ENCODE results near the gene TRIM65.

Gene TRIM65

DNA sequence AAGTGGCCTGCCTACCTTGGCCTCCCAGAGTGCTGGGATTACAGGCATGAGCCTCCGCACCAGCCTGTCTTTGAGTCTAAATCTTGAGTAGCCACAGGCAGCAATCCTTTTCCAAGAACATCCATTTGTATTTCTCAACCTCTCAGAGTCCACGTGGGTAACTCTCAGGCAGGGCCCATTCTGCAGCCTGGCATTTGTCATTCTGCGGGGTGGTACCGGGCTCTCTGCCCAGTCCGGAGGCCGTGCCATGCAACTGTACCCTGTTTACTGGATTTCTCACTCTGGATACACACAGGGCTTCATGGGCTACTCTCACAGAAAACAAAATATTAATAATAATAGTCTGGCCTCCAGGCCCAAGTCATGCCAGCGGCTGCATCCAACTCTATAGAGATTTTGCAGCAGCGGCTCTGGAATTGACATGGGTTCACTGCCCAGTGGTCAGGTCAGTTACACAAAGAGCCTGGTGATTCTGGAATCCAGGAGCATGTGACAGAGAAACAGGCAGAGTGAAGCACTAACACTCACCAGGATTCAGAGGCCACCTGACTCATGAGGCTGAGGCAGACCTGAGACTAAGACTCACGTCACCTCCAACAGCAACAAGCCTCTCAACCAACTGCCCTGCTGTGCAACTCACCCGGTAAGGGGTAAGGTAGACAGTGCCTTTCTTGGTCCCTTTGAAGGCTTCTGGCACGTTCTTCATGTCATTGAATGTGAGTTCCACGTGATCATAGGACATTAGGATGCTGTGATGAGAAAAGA lies 45.6 kb downstream of the TRIM65 start:
- DNase-seq, result no peak

- no peak for DNase-seq
Observed at GRCh38 chr17:75849724-75850123, 47.0 kb downstream of the TRIM65 start.

DNA sequence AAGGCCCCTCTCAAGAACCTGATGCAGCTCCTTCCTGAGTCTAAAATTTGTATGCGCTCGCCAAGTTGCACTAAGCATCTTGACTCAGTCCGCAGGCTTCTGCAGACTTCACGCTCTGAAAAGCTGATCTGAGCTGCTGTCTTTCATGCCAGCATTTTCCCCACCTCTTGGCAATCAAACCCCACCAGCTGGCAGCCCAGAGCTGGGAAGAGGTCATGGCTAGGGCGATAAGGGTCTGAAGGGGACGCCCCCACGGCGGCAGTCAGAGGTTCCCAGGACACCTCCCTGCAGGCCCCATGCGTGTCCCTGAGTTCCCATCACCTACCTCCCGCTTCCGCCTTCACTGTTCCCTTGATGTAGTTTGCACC lies 47.5 kb downstream of the TRIM65 start:
- no peak for DNase-seq

- DNase-seq, result peak; percentile 93
Observed at GRCh38 chr17:75848523-75849278, 48.0 kb downstream of the TRIM65 start.

DNA sequence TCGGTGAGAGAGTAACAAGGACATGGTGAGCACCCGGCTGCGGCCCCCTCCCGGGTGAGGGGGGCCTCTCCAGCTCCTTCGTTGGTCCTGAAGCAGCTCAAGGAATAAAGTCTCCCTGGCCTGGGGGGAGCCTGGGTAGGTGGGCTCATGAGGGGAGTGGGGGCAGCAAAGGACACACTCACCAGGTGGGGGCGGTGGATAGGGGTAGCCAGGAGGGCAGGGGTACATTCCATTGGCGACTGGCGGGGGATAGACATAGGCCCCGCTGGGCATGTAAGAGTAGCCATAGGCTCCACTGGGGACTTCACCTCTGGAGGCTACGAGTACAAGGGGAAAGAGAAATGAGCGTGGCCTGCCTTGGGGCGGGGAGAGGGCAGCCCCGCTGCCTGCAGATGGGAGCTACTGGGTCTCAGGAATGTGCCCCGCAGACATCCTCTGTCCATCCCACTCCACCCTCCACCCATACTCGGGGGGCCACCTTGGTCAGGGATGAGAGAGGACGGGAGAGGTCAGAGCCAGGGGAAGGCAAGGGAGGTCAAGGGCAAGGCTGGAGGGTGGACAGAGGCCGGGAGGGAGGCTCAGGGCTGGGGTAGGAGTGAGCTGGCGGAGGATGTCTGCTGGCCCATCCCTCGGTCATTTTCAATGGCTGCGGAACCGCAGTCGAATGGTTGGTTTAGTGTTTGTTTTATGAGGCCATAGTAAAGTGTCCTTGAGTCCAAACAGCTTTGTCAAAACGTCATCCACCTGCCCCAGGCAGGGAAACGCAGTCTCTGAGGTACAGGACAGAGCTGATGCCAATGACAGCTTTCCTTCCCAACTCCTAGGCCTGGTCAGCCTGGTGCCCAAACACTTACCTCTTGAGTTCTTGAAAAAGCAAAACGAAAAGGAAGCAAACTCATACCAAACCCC lies 48.9 kb downstream of the TRIM65 start:
- peak; percentile 93 for DNase-seq

DNA sequence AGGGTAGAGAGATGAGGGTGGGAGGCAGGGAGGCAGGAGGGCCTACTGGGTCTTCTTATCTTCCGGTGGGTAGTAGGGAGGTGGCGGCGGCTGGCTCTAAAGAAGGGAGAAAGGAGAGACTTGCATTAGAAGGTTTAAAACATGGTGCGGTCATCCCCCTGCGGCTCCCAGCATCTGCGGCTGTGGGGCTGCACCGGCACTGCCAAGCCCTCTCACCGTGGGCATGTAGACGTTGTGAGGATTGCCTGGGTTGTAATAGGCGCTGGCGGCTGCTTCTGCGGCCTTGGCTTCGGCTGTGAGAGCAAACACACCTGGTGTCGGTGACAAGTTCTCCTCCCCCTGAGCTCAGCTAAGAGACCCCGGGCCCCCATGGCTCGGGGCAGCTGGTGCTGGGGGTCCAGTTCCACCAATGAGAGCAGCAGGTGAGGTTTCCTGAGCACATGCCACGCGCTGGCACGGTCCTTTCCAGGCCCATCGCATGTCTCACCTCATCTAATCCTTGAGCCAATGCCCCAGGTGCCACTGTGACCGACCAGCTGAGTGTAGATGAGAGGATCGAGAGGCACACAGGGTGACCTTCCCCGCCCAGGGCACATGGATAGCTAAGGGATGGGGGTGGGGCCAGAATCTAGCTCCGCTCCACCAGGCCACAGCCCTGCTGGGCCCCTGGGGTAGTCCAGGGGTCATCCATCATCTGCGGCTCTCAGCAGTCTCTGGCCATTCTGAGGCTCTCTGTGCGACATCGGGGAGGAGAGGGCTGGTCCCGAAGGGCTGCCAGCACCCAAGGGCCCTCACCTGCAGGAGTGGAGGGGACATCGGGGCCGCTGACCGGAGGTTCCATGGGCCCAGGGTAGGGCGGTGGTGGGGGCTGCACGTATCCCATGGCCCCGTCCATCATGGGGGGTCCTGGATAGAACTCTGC lies 49.8 kb downstream of the TRIM65 start:
- DNase-seq, result peak; percentile 87

DNA sequence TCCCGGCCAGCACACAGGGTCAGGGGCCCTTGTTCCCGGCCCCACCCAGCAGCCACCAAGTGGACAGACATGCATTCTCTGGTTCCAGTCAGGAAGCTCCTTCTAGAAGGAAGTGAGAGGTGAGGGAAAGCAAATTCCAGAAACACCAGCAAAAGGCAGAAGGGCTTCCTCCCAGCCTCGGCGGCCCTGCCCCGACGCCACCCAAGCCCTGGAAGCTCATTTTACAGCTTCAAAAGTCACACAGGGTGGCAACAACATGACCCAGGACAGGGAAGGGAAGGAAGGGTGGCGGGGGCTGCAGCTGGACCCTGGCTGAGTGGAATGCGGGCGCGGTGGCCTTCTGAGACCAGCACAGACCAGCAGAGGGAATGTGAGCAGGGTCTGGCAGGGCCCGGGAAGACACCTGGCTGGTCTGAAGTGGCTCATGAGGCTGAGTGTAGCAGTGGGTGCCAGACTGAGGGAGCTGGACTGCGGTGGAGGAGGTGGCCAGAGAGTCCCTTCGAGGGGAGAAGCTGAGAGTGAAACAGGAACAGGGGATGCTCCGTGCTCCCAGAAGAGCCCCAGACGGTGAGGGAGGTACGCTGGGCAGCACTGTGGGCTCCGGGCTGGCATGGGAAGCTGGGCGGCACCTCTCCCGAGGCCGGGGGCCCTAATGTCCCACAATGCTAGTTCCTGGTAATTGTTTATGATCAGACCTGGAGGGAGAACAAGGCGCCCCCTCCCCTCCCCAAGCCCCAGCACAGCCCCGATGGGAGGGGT lies 50.6 kb downstream of the TRIM65 start:
- peak; percentile 47 for DNase-seq

- peak; percentile 66 for DNase-seq
Observed at GRCh38 chr17:75845058-75845711, 51.6 kb downstream of the TRIM65 start.

DNA sequence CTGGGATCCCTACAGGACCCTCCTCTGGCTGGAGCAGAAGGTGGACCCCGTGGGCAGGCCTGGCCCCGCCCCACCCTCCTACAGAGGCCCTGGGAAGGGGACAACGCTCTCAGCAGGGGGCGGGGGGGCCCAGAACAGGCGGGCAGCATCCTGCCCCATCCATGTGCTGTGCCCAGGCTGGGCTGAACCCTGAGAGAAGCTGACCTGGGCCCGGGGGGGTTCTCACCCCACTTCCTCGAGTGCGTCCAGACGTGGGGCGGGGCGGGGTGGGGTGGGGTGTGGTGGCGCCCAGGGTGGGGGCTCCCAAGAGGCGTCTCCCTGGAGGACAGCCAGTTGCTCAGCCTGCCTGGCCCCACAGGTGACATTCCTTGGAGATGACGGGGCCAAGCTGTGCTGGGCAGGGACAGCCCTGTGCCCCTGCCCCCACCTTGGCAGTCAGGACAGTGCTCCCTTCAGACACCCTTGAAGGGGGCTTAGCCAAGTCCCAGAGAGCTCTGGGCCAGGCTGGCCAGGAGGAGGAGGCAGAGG lies 52.2 kb downstream of the TRIM65 start:
- no peak for DNase-seq

DNA sequence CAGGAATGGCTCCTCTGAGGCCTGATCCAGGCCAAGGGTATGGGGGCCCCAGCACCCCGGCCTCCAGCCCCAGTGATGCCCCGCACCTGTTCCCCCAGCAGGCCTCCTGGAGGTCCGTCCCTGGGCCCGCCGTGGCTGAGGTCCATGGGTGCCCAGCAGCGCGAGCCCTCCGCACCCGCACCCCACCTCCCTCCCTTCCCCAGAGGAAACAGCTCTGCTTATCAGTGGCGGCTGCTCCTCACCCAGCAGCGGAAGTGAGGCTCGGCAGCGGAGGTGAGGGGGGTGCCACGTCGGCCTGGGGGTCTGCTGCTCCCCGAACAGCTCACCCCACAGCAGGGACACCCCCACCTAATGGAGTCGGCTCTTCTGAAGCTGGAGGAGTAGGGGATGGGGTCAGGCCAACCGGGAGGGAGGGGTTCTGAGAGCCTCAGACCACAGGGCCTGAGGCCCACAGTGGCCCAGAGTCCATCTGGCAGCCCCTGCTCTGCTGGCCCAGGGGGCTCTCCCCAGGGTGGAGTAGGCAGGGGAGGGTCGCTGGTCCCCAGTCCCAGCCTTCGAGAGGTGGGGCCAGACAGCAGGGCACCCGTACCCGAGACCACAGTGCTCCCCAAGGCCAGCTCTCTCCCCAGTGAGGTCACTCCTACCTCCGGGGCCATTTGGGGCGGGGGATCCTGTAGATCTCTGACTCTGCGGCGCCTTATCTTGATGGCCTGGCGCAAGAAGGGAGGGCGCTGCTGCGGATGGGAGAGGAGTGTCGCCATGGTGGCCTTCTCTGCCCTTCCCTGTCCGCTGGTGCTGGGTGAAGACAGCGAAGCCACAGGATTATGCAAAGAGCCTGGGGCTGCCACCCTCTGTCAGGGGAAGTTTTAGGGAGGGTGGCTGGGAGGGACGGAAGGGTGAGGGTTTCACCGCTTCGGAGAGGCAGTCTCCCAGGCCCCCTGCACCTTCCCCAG lies 52.9 kb downstream of the TRIM65 start, which contains the start of gene UNC13D:
TSS of gene UNC13D (minus strand) at position 828 of the 953 bp plus-strand sequence. CDS start at position 761, 67 bp downstream.
- DNase-seq, result no peak

- no peak for DNase-seq
Observed at GRCh38 chr17:75842963-75843576, 53.7 kb downstream of the TRIM65 start.

GRCh38 chr17:75842411-75842810 lies 54.3 kb downstream of the TRIM65 start:
- no peak for DNase-seq

- DNase-seq, result no peak
Observed at GRCh38 chr17:75840799-75841164, 56.0 kb downstream of the TRIM65 start.

- no peak for DNase-seq
Observed at GRCh38 chr17:75839942-75840798, 56.6 kb downstream of the TRIM65 start.
